Thyroid gland (tissue), 4 donors: ENCODE results near the gene GNPNAT1.

Experiments used
- CTCF ChIP-seq, 6 experiments: fragments of 200-600 bp in 3 of 6; fragments of 450-650 bp in 3 of 6; sonication (generic) in 3 of 6; IDR thresholded peaks; one replicate each; pipeline ENCODE4 v1.5.1; 2016 to 2019; ENCODE audit warnings: antibody characterized with exemption in 6 of 6, mild to moderate bottlenecking in 2 of 6, inconsistent platforms in 1 of 6, moderate library complexity in 1 of 6
- POLR2A ChIP-seq, 2 donors: fragments of 450-650 bp; IDR thresholded peaks; one replicate each; pipeline ENCODE4 v1.6.1; 2017; ENCODE audit warnings: antibody characterized with exemption in 2 of 2, mild to moderate bottlenecking in 2 of 2, moderate library complexity in 1 of 2

GRCh38 chr14:52792097-52792415 is 649 bp upstream of the GNPNAT1 start:
- TF ChIP-seq CTCF (IDR thresholded peaks at IDR 0.05), result no peak
- TF ChIP-seq POLR2A (IDR thresholded peaks at IDR 0.05), result no peak
